Endothelial cell of umbilical vein (primary cell): Measurements from ENCODE around the gene PPP1R12A. TPM values are rescaled to one million over a fixed set of nuclear protein-coding genes. Genes with fewer than 3 reads are reported as not detected.

Experiments used
- BruUV-seq: library from RNA; stranded (reverse); fragments of 400-500 nt; replicated peaks from 2 replicates; lab custom pipeline; 2021; lab: Mats Ljungman, UMichigan
- CTCF ChIA-PET: fragments of 300-600, 350-600 bp; sonication (Branson Sonifier 250); formaldehyde crosslinking; loops from one replicate; lab custom pipeline; 2021; ENCODE audit warnings: antibody characterized with exemption, inconsistent platforms; lab: Charles Lee
- POLR2A ChIA-PET: fragments of 300-600, 350-600 bp; sonication (Branson Sonifier 250); formaldehyde crosslinking; loops from one replicate; lab custom pipeline; 2021; ENCODE audit warnings: antibody characterized with exemption, inconsistent platforms; lab: Charles Lee
- DNase-seq: peaks from one replicate; pipeline ENCODE4 v3.0.0-alpha.2; 2011; ENCODE audit warnings: low read depth, low spot score
- FAIRE-seq: peaks from 2 replicates; lab custom pipeline; 2011; peaks lifted over from hg19 to GRCh38; lab: Jason Lieb, UNC
- H2AFZ ChIP-seq: 2 replicates; pipeline ENCODE4 v1.6.0; 2012; ENCODE audit warnings: low read depth, low read length, control low read depth, inconsistent platforms
- H3K27ac ChIP-seq: 2 replicates; pipeline ENCODE4 v1.5.1; 2011; ENCODE audit warnings: low read depth, mild to moderate bottlenecking, control low read depth, low read length, moderate library complexity; ENCODE audit not compliant: insufficient read depth
- H3K27me3 ChIP-seq, 2 experiments: 2 replicates each; pipeline versions ENCODE4 v1.6.0 to v1.6.1; 2011; ENCODE audit warnings: low read length in 2 of 2, mixed read lengths in 1 of 2; ENCODE audit not compliant: control insufficient read depth in 2 of 2, insufficient read depth in 2 of 2
- H3K36me3 ChIP-seq, 2 experiments: 2 replicates in 1 of 2; 3 replicates in 1 of 2; pipeline ENCODE4 v1.5.1; 2011; ENCODE audit warnings: low read length in 2 of 2, mild to moderate bottlenecking in 1 of 2, moderate library complexity in 1 of 2; ENCODE audit not compliant: control insufficient read depth in 2 of 2, insufficient read depth in 2 of 2; ENCODE audit errors: extremely low read depth in 1 of 2
- H3K4me1 ChIP-seq: 3 replicates; pipeline ENCODE4 v1.5.1; 2011; ENCODE audit warnings: mild to moderate bottlenecking, low read length; ENCODE audit not compliant: control insufficient read depth, insufficient read depth; ENCODE audit errors: extremely low read depth
- H3K4me2 ChIP-seq: 2 replicates; pipeline ENCODE4 v1.6.1; 2011; ENCODE audit warnings: low read length, control low read depth, mixed read lengths; ENCODE audit not compliant: insufficient read depth
- H3K4me3 ChIP-seq, 3 experiments: fragments of 200-600 bp in 1 of 3; sonication (generic), shearing (Covaris generic) in 1 of 3; replicated peaks in 1 of 3; 2 replicates each; pipeline ENCODE4 v1.5.1; 2011 to 2016; ENCODE audit warnings: control low read depth in 3 of 3, low read length in 3 of 3, mild to moderate bottlenecking in 2 of 3, inconsistent platforms in 1 of 3, low read depth in 1 of 3, moderate library complexity in 1 of 3; ENCODE audit not compliant: insufficient read depth in 1 of 3
- H3K79me2 ChIP-seq: 2 replicates; pipeline ENCODE4 v1.6.0; 2012; ENCODE audit warnings: low read length, inconsistent platforms; ENCODE audit not compliant: control insufficient read depth, insufficient read depth
- H3K9ac ChIP-seq: replicated peaks from 2 replicates; pipeline ENCODE3; 2011; ENCODE audit warnings: low read length, control low read depth; ENCODE audit not compliant: insufficient read depth; ENCODE audit errors: extremely low read depth
- H3K9me1 ChIP-seq: replicated peaks from 3 replicates; pipeline ENCODE4 v1.6.0; 2011; ENCODE audit warnings: mild to moderate bottlenecking, low read length; ENCODE audit not compliant: control insufficient read depth, insufficient read depth; ENCODE audit errors: extremely low read depth
- H3K9me3 ChIP-seq: replicated peaks from 2 replicates; pipeline ENCODE4 v1.5.1; 2012; ENCODE audit warnings: low read length, inconsistent platforms; ENCODE audit not compliant: control insufficient read depth, insufficient read depth
- H4K20me1 ChIP-seq: replicated peaks from 2 replicates; pipeline ENCODE3; 2011; ENCODE audit warnings: mild to moderate bottlenecking, low read length; ENCODE audit not compliant: control insufficient read depth, insufficient read depth; ENCODE audit errors: extremely low read depth
- EZH2 ChIP-seq: IDR thresholded peaks from 2 replicates; pipeline ENCODE4 v1.6.1; 2012; ENCODE audit warnings: borderline replicate concordance, low read depth, mild to moderate bottlenecking, moderate library complexity, low read length, inconsistent platforms; ENCODE audit not compliant: severe bottlenecking
- FOS ChIP-seq: IDR thresholded peaks from 2 replicates; pipeline ENCODE4 v1.6.1; 2011; ENCODE audit warnings: mild to moderate bottlenecking, low read length, moderate library complexity, borderline replicate concordance; ENCODE audit not compliant: insufficient read depth
- GATA2 ChIP-seq: IDR thresholded peaks from 2 replicates; pipeline ENCODE4 v1.7.0; 2011; ENCODE audit warnings: low read depth, mild to moderate bottlenecking, moderate library complexity, mixed read lengths, low read length; ENCODE audit not compliant: insufficient read length, insufficient read depth
- POLR2A ChIP-seq: IDR thresholded peaks from 2 replicates; pipeline ENCODE4 v1.6.1; 2012; ENCODE audit warnings: low read depth, mild to moderate bottlenecking, control low read depth, low read length
- POLR2AphosphoS5 ChIP-seq: IDR thresholded peaks from 2 replicates; pipeline ENCODE4 v1.6.1; 2012; ENCODE audit warnings: low read depth, mild to moderate bottlenecking, control low read depth, low read length, moderate library complexity; ENCODE audit not compliant: insufficient read depth
- dilution Hi-C: fragments of 300-500 bp; cut with MboI; formaldehyde crosslinking; loops from one replicate; pipeline ENCODE4 v1.15.0; 2019; ENCODE audit warnings: low sequenced_read_pairs; ENCODE audit not compliant: extremely low pct_ligation_motif_present
- intact Hi-C: fragments of 100-400 bp; cut with micrococcal nuclease; formaldehyde crosslinking; loops from one replicate; pipeline ENCODE4 v1.10.0; 2022
- polyA plus RNA-seq, 4 experiments: library from polyadenylated mRNA; depleted of rRNA in 3 of 4; stranded (reverse) in 3 of 4; unstranded in 1 of 4; fragments of >200 nt; gene quantifications; 2 replicates each; pipeline versions ENCODE4 v1.2.1 to v1.2.3, GENCODE V29; 2011 to 2012; ENCODE audit warnings: missing spikeins in 1 of 4
- total RNA-seq: library from RNA; stranded (reverse); gene quantifications from 2 replicates; pipeline ENCODE4 v1.2.3, GENCODE V29; 2021
- TF ChIP-seq, protein P1 (sequence below): IDR thresholded peaks from 2 replicates; pipeline ENCODE4 v1.6.1; 2011; ENCODE audit not compliant: insufficient read depth, insufficient read length

Gene PPP1R12A
- total and polyA plus RNA-seq, 2 donors (not counting 3 experiments of a cell fraction or from before 2014, with no cell fraction given), result 12.9 to 83.9 TPM

- Histone ChIP-seq H3K4me2 (no peak overlapping the region), H4K20me1 (peaks cover 20% of the 10 kb centered on the region), H3K79me2 (peaks cover 93% of the 10 kb centered on the region), H3K9me1 (peaks cover 6% of the 10 kb centered on the region), H3K27me3 (no peaks in the 10 kb centered on the region), H3K4me3 (no peak overlapping the region), H3K9me3 (no peaks in the 10 kb centered on the region), H3K9ac (no peak overlapping the region), H3K36me3 (no peaks in the 10 kb centered on the region), H3K4me1 (no peaks in the 10 kb centered on the region), H3K27ac (no peak overlapping the region), H2AFZ (no peak overlapping the region)
- intact Hi-C loops (no loop called here), dilution Hi-C loops (no loop called here)
- ChIA-PET POLR2A (no interaction called here), CTCF (interaction anchor here (1.0 kb wide), 1 partner anchor 22 kb away, joined by 3 read pairs; no protein-coding TSS in a partner anchor)
- DNase-seq (no peak), FAIRE-seq (no peak)
- TF ChIP-seq, protein P1, sequence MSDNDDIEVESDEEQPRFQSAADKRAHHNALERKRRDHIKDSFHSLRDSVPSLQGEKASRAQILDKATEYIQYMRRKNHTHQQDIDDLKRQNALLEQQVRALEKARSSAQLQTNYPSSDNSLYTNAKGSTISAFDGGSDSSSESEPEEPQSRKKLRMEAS, result no peak
- no peak for TF ChIP-seq POLR2A
- TF ChIP-seq GATA2, result no peak
- no peak for TF ChIP-seq EZH2
- TF ChIP-seq FOS, result no peak
- BruUV-seq, result no TSS peak
These were observed 13.1 kb downstream of the PPP1R12A start for GRCh38 chr12:79921786-79922185.

- H3K4me3 ChIP-seq, result no peak overlapping the region
- intact Hi-C loops (no loop called here), dilution Hi-C loops (no loop called here)
- no peaks in the 10 kb centered on the region for H3K9me3 ChIP-seq
- H4K20me1 ChIP-seq, result peaks cover 20% of the 10 kb centered on the region
- BruUV-seq, result no TSS peak
- peaks cover 95% of the 10 kb centered on the region for H3K79me2 ChIP-seq
- TF ChIP-seq POLR2AphosphoS5, result no peak
- FAIRE-seq (no peak), DNase-seq (no peak)
- CTCF ChIA-PET, result interaction anchor here (1.0 kb wide), 1 partner anchor 20 kb away, joined by 3 read pairs; no protein-coding TSS in a partner anchor
- H3K36me3 ChIP-seq, result no peaks in the 10 kb centered on the region
- no peak overlapping the region for H2AFZ ChIP-seq
- H3K4me2 ChIP-seq, result no peak overlapping the region
- no peak overlapping the region for H3K9ac ChIP-seq
- no peaks in the 10 kb centered on the region for H3K4me1 ChIP-seq
- no peak overlapping the region for H3K27ac ChIP-seq
- POLR2A ChIA-PET, result no interaction called here
- H3K9me1 ChIP-seq, result peaks cover 6% of the 10 kb centered on the region
- H3K27me3 ChIP-seq, result no peaks in the 10 kb centered on the region
These were observed 14.3 kb downstream of the PPP1R12A start for GRCh38 chr12:79920421-79921238.
